GM11168 (cell line): Measurements from ENCODE around the gene FBN2.

ENCODE experiments used
- in situ Hi-C: fragments of 300-500 bp; cut with MboI; formaldehyde crosslinking; loops from one replicate; pipeline ENCODE4 v1.12.0; 2022; ENCODE audit warnings: low sequenced_read_pairs; ENCODE audit not compliant: unreplicated experiment

The FBN2 gene

GRCh38 chr5:128273736-128274135 lies 264.3 kb downstream of the FBN2 start:
- in situ Hi-C loops = no loop called here

DNA sequence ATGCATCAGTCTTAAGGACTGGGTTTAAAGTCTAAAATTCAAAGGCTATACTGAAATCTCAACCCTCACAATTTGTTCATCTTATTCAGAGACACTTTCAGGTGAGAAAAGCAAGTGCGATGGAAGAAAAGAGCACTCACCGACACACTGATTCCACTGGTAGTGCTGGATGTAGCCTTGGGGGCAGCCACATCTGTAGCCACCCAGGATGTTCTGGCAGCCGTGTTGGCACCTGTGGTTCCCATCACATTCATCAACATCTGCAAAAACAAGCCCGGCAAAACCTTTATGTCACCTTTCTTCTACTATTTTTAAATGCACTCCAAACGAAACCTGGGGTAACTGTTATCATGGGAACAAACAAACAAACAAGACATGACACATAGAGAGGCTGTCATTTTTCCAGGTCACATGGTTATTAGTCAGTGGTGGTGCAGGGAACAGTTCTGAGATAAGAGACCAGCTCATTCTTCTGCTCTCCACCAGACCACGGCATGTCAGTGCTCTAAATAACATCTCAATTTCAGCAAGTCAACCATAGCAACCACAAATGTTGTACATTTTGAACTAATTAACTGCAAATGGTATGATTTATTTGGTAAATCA lies 266.1 kb downstream of the FBN2 start:
- in situ Hi-C loops = no loop called here

DNA sequence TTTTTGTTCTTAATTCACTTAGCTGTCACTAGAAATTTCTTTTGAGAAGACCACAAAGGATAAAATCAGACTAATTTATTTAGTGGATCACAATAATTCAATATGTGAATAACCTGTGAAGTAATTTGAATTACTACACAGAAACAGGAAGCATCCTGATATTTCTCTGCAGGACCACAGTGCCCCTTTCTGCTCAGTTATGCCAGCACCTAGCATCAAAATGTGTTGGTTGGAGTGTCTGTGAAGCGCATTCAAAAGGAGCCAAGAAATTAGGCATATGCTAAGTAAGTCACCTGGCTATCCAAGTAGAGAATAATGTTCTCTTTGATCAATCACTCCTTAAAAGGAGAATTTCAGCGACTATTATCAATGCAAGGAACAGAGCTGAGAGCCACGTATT lies 267.0 kb downstream of the FBN2 start:
- in situ Hi-C loops = no loop called here

GRCh38 chr5:128264564-128265360 lies 273.3 kb downstream of the FBN2 start:
- in situ Hi-C loops = no loop called here

- in situ Hi-C loops = no loop called here
Measured at GRCh38 chr5:128263357-128263756, 274.7 kb downstream of the FBN2 start.

GRCh38 chr5:128262911-128263310 lies 275.1 kb downstream of the FBN2 start:
- in situ Hi-C loops = no loop called here

GRCh38 chr5:128259607-128260021 lies 278.4 kb downstream of the FBN2 start:
- in situ Hi-C loops = no loop called here

DNA sequence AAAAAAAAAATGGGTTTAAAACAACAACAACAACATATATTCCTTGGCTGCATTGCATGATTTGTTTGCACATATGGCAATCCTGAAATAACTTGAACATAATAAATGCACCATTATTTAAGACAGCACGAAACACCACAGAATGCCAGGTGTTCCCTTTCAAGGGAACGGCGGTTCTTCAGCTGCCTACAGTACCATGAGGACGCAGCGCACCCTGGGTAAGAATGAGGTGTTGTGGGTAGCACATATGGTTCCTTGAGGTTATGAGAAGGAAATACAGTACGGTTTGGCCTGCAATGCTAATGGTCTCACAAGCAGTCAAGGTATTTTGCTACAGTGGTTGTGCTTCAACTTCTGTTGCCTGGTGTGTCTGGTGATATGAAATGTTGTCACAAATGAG lies 279.7 kb downstream of the FBN2 start:
- in situ Hi-C loops = no loop called here

DNA sequence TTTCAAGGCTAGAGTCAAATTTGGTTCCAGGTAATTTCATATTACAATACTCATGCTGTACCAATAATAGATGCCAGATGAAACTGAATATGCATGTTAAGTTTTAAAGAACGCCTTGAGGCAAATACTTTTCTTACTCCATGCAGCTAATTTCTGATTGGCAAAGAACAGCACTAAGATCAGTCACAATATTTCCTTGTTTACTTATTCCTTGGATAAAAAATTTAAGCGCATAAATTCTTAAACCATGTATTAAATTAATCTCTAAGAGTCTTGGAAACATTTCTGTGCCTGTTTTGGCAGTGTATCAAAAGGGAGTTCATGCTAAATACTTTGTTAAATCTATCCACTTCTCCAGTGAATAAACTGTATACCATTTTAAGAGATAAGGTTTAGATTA lies 281.0 kb downstream of the FBN2 start:
- in situ Hi-C loops = no loop called here

GRCh38 chr5:128254789-128255188 lies 283.3 kb downstream of the FBN2 start:
- in situ Hi-C loops = no loop called here

GRCh38 chr5:128253880-128254279 lies 284.2 kb downstream of the FBN2 start:
- in situ Hi-C loops = no loop called here

DNA sequence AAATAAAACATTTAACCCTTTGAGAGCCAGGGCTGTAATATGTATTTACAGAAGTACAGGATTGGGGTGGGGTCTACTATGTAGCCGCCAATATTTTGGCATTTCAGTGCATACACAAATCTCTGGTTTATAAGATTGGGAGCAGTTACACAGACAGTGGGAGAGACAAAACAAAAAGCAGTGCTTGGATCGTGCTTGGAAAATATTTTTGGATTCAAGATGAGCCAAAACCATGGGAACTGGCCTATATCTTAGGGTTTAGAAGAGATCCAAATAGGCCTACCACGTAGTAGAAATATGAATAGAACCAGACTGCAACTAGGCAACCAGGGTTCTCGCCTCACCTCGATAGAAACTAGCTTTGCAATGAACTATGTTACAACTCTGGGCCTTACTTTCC lies 284.9 kb downstream of the FBN2 start:
- in situ Hi-C loops = no loop called here

GRCh38 chr5:128252756-128253155 lies 285.3 kb downstream of the FBN2 start:
- in situ Hi-C loops = no loop called here

GRCh38 chr5:128252196-128252595 lies 285.8 kb downstream of the FBN2 start:
- in situ Hi-C loops = no loop called here

GRCh38 chr5:128245974-128246373 lies 292.1 kb downstream of the FBN2 start:
- in situ Hi-C loops = no loop called here

DNA sequence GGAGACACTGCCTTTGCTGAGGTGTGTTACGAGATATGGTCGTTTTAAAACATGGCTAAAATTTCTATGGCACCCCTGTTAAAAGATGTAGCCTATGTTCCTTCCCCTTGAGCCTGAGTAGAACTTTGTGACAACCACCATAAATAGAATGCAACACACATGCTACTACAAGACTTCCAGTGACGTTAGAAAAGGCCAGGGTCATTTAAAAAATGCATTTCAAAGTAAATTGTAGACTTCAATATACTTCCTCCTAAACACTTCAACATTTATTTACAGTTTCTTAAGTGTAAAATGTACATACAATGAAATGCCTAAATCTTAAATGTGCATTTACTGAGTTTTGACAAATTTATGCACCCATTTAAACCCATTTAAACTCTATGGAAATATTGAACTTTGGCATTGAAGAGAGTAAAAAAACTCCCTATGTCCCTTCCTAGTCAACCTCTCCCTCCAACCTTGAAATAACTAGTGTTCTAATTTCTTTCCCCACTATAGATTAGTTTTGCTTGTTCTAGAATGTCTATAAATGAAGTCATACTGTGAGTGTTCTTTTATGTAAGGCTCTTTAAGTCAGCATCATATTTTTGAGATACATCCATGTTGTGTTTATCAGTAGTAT lies 294.0 kb downstream of the FBN2 start:
- in situ Hi-C loops = no loop called here

- in situ Hi-C loops = no loop called here
Measured at GRCh38 chr5:128241051-128241695, 296.9 kb downstream of the FBN2 start.

- in situ Hi-C loops = no loop called here
Measured at GRCh38 chr5:128237546-128237945, 300.5 kb downstream of the FBN2 start.

- in situ Hi-C loops = no loop called here
Measured at GRCh38 chr5:128237000-128237399, 301.0 kb downstream of the FBN2 start.

DNA sequence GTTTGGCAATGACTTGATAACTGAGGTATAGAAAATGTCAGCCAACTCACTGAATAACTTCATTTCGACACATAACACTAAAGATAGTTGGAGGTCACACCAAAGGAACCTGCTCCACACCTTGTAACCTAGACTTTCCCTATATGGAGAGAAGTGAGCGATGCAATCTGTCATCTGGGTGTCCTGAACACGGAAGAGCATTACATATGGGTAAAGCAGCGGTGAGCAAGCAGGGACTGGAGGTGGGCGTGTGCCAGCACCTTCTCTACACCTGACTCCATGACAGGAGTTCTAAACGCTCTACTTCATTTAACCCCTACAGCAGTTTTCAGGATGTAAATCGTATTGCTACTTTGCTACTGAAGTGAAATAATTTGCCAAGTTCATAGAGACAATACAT lies 301.7 kb downstream of the FBN2 start:
- in situ Hi-C loops = no loop called here
